GM18858 (cell line): ENCODE results near the gene HSD17B8.

ENCODE experiments used
- ATAC-seq: cut with Tn5 transposase; IDR thresholded peaks from one replicate; pipeline ENCODE4 v1.9.1; 2021; ENCODE audit not compliant: unreplicated experiment

The HSD17B8 gene

DNA sequence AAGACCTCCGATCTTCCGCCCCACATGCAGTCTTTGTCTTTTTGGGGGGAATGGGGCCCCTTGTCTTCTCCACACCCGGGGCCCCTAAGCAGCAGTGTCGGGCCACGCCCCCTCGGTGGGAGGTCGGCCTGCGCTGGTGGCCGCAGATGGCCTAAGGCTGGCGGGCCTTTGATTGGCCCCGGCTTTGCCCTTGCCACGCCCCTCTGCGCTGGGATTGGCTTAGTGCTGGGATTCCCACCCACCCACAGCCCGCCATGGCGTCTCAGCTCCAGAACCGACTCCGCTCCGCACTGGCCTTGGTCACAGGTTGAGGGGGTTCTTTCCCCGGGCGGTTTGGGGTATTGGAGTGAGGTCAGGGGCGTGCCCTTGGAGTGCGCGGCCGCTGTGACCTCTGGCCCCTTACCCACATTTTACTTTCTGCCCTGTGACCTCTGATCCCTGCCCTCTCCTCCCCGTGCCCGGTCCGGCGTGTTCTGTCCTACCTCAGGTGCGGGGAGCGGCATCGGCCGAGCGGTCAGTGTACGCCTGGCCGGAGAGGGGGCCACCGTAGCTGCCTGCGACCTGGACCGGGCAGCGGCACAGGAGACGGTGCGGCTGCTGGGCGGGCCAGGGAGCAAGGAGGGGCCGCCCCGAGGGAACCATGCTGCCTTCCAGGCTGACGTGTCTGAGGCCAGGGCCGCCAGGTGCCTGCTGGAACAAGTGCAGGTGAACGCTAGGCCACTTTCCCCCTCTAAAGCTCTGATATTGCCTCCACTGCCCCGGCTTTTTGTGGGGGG, at the start of gene HSD17B8:
HSD17B8 (plus strand) TSS at position 241 of the 776 bp plus-strand sequence; CDS start at position 255, 14 bp downstream.
- ATAC-seq: no peak

- ATAC-seq: no peak
These were observed 47.9 kb upstream of the HSD17B8 start for GRCh38 chr6:33156561-33156960.

DNA sequence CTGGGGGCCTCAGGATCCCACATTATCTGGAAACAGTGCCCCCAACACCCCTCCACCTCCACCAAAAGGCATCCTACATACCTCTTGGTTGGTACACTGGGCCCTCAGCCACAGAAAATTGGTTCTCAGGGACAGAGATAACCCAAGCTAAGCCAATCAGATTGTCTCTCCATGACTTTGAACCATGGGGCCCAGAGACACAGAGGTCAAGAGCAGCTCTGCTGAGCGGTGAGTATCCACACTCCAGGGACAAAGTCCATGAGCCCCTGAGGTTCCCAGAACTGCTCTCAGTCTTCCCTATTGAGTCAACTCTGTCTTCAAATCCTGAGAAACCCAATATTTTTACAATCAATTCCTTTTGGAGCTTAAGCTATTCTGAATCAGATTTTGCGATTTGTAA, 47.5 kb upstream of the HSD17B8 start:
- ATAC-seq: no peak

- ATAC-seq: no peak
These were observed 44.4 kb upstream of the HSD17B8 start for GRCh38 chr6:33160096-33160495.

- ATAC-seq: no peak
These were observed 43.6 kb upstream of the HSD17B8 start for GRCh38 chr6:33160728-33161344.

DNA sequence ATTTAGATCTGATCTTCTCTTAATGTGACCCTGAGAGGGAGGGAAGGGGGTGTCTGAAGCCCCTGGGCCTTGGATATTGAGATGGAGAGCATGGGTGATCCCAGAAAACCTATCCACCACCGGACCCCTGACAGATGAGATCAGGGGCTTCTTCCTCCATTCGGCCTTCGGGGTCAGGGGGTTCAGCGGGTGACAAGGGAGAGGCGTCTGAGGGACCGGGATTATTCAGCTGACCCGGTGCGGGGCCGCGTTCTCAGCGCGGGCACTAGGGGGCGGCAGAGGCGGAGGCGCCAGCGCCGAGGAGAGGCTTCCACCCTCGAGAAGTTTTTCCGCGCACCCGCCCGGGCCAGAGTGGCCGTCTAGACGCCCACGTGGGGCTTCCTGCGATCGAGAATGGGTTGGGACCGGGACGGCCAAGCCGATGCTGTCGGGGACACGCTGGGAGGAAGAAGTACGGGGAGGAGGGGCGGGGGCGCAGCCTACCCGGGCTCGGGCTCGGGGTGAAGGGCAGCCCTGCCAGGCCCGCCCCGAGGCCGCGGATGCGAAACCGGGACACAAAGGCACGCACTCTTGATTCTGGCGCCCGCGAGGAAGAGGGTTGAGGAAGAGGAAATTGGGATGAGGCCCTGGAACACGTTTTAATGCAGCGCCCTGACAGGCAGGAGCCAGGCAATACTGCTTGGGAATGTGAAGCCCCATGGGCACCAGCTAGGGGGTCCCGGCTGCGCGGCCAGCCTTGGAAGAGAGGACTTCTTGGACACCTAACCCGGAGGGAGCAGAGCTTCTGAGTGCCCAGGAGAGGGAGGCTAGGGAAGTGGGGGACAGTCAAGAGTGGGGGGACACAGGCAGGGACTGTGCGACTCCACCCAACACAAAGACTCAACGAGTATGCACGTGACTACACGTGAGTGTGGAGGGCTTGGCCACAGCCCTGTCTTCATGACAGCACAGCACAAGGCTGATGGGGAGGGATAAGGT, 42.8 kb upstream of the HSD17B8 start:
- ATAC-seq: no peak

DNA sequence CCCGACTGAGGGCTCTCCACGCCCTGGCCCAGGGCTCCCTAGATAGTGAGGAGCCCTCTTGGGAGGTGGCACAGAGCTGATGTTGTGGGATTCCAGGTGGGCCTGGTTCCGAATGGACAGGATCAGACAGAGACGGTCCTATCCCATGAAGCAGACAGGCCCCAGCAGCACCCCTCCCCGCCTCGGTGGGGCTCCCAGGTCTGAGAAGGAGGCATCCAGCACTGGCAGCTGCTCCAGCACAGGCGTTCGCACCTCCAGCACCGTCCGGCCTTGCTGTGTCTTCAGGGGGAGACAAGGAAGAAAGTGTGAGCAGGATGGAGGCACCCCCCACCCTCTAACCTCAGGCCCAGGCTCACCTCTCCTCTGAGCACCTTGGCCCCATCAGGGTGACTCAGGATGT, 40.9 kb upstream of the HSD17B8 start:
- ATAC-seq: no peak

GRCh38 chr6:33164176-33164575, 40.3 kb upstream of the HSD17B8 start:
- ATAC-seq: no peak

DNA sequence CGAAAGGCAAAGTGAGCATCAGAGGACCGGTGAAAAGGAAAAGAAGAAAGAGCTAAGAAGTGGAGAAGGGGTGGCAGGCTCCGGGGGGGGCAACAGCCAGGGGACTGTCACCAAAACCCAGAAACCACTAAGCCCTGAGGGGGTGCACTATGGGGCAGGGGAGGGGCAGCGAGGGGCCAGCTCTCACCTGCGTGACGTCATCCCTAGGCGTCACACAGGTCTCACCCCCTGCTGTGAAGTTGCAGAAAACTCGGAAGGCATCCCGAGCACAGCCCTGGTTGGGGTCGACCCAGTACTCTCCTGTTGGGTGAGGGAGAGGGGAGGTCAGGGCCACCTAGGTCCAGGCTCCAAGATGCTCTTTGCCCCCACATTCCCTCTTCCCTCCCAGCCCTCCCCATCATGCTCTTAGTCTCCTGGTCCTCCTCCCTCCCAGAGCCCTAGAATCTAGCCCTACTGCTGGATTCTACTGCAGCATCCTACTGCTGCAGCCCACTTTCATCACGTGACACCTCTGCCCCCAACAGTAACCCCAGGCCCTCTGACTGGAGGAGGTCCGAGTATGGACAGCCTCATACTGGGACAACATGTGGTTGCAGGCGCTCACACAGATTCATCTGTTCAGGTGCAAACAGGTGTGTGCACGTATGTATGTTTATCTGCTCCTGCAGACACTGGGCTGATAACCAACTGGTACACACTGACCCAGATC, 39.6 kb upstream of the HSD17B8 start:
- ATAC-seq: no peak

- no peak for ATAC-seq
These were observed 38.7 kb upstream of the HSD17B8 start for GRCh38 chr6:33165581-33166258.

- ATAC-seq: no peak
These were observed 38.1 kb upstream of the HSD17B8 start for GRCh38 chr6:33166363-33166762.

- ATAC-seq: no peak
These were observed 37.6 kb upstream of the HSD17B8 start for GRCh38 chr6:33166811-33167210.

DNA sequence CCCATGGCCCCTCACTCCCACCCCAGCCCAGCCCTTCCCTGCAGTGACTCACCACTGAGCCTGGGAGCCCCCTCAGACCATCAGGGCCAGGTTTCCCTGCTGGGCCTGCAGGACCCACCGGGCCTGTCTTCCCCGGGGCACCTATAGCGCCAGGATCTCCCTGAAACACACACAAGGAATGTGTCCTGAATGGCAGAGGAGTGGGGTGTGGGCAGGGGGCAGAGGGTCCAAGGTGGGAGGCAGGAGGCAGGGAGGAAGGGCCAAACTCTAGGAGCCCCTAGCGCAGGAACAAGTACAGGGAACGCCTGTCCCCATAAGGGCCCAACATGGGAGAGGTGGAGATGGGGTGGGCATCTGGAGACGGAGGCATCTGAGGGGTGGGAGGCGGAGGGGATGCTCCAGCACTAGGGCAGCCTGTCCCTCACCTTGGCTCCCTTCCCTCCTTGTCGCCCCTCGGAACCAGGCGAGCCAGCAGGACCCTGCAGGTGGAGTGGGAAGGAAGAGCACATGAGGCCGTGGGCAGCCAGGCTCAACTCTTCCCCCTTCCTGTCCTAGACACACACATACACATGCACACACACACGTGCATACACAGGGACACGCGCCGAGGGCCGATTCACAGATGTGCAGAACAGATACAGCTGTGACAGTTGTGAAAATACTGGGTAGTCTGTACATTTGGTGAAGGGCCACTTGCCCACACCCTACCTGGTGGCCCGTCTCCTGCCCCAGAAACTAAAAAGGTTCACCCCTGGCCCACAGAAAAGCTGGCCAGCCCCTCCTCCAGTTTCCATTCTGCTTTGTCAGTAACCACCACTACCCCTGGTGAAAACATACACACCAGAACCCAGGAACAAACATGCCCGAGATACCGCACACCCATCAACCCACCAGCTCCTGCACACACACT, 36.8 kb upstream of the HSD17B8 start:
- ATAC-seq: no peak

- no peak for ATAC-seq
These were observed 36.2 kb upstream of the HSD17B8 start for GRCh38 chr6:33168284-33168601.

- no peak for ATAC-seq
These were observed 35.8 kb upstream of the HSD17B8 start for GRCh38 chr6:33168639-33169038.

DNA sequence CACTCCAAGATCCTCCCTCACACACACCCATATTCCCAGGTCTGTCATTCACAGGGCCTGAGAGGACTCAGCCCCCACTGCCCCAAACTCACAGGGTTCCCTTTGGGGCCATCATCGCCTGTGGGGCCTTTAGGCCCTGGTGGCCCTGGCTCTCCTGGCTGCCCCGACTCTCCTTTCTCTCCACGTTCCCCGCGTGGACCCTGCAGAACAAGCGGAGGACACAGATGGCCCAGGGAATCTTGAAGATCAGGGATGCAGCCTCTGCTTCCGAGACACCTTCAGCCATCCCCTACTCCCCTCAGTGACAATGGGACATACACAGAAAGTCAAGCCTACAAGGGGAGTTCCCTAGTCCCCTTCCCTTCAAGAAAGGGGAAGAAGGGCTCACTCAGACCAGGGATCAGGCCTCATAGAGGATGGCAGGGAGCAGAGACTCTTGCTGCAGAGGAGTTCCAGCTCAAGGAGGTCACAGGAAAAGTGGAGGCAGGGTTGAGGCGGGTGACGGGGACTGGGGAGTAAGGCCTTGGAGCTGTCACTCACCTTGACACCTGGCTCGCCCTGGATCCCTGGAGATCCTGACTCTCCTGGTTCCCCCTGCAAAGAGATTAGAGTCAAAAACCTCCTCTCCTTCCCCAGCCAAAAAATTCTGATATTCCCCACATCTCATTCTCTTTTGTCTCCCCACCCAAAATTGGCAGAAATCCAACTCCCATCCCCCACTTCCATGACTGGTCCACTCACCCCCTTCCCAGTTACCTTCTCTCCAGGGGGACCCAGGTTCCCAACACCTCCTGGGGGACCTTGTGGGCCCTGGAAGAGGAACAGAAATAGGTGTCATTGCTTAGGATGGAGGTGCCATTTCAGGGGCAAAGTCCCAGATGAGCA, 34.9 kb upstream of the HSD17B8 start:
- no peak for ATAC-seq

- ATAC-seq: no peak
These were observed 34.1 kb upstream of the HSD17B8 start for GRCh38 chr6:33170176-33171015.
